Kidney (tissue), 14 donors: ENCODE results near the gene CCL8. TPM values are rescaled to one million over a fixed set of nuclear protein-coding genes. Genes with fewer than 3 reads are reported as not detected.
A peak's percentile ranks its signal among the peaks of the same experiment; 100 is the strongest.

ENCODE experiments used
- DNase-seq, 5 donors: peaks; one replicate each; pipeline ENCODE4 v3.0.0-alpha.2; 2013 to 2020
- FAIRE-seq: peaks from 2 replicates; lab custom pipeline; 2012; peaks lifted over from hg19 to GRCh38; lab: Jason Lieb, UNC
- H3K27ac ChIP-seq, 2 donors: one replicate each; pipeline ENCODE4 v1.7.0; 2013; ENCODE audit warnings: low read depth in 2 of 2, low read length in 2 of 2, inconsistent platforms in 1 of 2
- H3K27me3 ChIP-seq: one replicate; pipeline ENCODE4 v1.7.1; 2013; ENCODE audit warnings: low read length, inconsistent platforms; ENCODE audit not compliant: control insufficient read depth, insufficient read depth
- H3K36me3 ChIP-seq, 3 donors: one replicate each; pipeline versions ENCODE4 v1.7.0 to v1.7.1; 2013; ENCODE audit warnings: low read length in 3 of 3, control low read depth in 1 of 3, inconsistent platforms in 1 of 3; ENCODE audit not compliant: insufficient read depth in 3 of 3, control insufficient read depth in 2 of 3
- H3K4me1 ChIP-seq, 3 donors: one replicate each; pipeline versions ENCODE4 v1.7.0 to v1.7.1; 2013; ENCODE audit warnings: low read length in 3 of 3, inconsistent platforms in 1 of 3, low read depth in 1 of 3; ENCODE audit not compliant: control insufficient read depth in 2 of 3, insufficient read depth in 2 of 3
- H3K4me3 ChIP-seq, 3 donors: one replicate each; pipeline versions ENCODE4 v1.7.0 to v1.8.1; 2013; ENCODE audit warnings: low read length in 3 of 3, control low read depth in 1 of 3, inconsistent platforms in 1 of 3
- H3K9ac ChIP-seq, 3 donors: one replicate each; pipeline versions ENCODE4 v1.7.0 to v1.7.1; 2013; ENCODE audit warnings: low read length in 3 of 3, control low read depth in 1 of 3, inconsistent platforms in 1 of 3
- H3K9me3 ChIP-seq, 3 donors: one replicate each; pipeline versions ENCODE4 v1.7.0 to v1.7.1; 2013; ENCODE audit warnings: low read length in 3 of 3, control low read depth in 1 of 3, inconsistent platforms in 1 of 3; ENCODE audit not compliant: control insufficient read depth in 2 of 3, insufficient read depth in 1 of 3
- intact Hi-C: fragments of 100-400 bp; cut with DNase I; formaldehyde crosslinking; loops from one replicate; pipeline ENCODE4 v1.11.1; 2022
- polyA plus RNA-seq: library from polyadenylated mRNA; stranded (reverse); fragments of 350-450 nt; fragmentation: Illumina TruSeq; extraction: RNeasy Lipid Tissue Mini Kit (QIAGEN cat#74804); gene quantifications from one replicate; pipeline ENCODE4 v1.2.3, GENCODE V29; 2014; ENCODE audit warnings: low read depth, low replicate concordance; ENCODE audit not compliant: insufficient read depth
- total RNA-seq: library from RNA; stranded (reverse); fragmentation: NEBNext Ultra II Directional; extraction: Animal tissue kit (Norgen Biotek cat#: 25700); gene quantifications from one replicate; pipeline ENCODE4 v1.2.1, GENCODE V29; 2021
- TF ChIP-seq, protein P1 (sequence below): IDR thresholded peaks from 3 replicates; pipeline ENCODE4 v1.5.1; 2012; ENCODE audit warnings: mild to moderate bottlenecking, moderate library complexity, borderline replicate concordance; ENCODE audit not compliant: insufficient read depth; ENCODE audit errors: extremely low read depth
- donor health status: control.
- donor health status: control.
- donor health status: control.
- donor health status: control.
- donor health status: control.
- donor health status: DM: yes; HTN: yes; CAD: no.
- donor health status: Normal renal cell carcinoma (clear cell type).

Gene CCL8
- total and polyA plus RNA-seq, 2 donors from 2014 or later = not detected

DNA sequence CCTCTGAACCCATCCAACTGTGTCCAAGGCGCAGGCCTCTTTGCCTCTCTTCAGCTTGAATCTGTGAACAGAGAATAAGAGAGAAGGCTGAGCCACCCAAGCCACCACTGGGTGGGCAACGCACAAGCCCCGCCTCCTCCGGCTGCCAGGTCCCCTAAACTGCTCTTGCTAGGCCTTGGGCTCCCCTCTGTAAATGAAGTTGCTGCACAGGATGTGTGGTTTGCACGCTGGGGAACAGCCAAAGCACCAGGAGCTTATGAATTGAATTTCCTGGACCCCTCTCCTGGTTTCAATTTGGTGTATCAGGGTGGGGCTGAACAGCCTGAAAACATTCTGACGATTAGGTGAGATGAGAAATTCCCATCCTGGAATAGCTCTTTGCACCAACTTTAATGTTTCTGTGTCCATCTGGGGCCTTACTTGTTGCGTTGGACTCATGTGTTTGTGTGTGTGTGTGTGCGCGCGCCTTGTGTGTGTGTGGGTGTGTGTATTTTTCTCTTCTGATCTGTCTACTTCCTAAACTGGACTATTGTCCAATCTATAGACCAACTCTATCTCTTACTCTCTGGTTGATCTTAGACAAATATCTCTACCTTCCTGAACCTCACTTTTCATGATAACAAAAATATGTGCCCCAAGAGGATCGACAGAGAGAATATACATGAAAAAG lies 41.5 kb downstream of the CCL8 start:
- FAIRE-seq (no peak), DNase-seq (no peak)
- intact Hi-C loops = loop anchor here (5.0 kb wide), 1 partner anchor 163 kb away; no protein-coding TSS in a partner anchor
- TF ChIP-seq, protein P1, sequence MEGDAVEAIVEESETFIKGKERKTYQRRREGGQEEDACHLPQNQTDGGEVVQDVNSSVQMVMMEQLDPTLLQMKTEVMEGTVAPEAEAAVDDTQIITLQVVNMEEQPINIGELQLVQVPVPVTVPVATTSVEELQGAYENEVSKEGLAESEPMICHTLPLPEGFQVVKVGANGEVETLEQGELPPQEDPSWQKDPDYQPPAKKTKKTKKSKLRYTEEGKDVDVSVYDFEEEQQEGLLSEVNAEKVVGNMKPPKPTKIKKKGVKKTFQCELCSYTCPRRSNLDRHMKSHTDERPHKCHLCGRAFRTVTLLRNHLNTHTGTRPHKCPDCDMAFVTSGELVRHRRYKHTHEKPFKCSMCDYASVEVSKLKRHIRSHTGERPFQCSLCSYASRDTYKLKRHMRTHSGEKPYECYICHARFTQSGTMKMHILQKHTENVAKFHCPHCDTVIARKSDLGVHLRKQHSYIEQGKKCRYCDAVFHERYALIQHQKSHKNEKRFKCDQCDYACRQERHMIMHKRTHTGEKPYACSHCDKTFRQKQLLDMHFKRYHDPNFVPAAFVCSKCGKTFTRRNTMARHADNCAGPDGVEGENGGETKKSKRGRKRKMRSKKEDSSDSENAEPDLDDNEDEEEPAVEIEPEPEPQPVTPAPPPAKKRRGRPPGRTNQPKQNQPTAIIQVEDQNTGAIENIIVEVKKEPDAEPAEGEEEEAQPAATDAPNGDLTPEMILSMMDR = no peak
- Histone ChIP-seq H3K9ac (no peak overlapping the region), H3K36me3 (no peaks in the 10 kb centered on the region), H3K27ac (no peak overlapping the region), H3K9me3 (no peaks in the 10 kb centered on the region), H3K4me1 (no peaks in the 10 kb centered on the region), H3K4me3 (no peak overlapping the region), H3K27me3 (no peaks in the 10 kb centered on the region)

DNA sequence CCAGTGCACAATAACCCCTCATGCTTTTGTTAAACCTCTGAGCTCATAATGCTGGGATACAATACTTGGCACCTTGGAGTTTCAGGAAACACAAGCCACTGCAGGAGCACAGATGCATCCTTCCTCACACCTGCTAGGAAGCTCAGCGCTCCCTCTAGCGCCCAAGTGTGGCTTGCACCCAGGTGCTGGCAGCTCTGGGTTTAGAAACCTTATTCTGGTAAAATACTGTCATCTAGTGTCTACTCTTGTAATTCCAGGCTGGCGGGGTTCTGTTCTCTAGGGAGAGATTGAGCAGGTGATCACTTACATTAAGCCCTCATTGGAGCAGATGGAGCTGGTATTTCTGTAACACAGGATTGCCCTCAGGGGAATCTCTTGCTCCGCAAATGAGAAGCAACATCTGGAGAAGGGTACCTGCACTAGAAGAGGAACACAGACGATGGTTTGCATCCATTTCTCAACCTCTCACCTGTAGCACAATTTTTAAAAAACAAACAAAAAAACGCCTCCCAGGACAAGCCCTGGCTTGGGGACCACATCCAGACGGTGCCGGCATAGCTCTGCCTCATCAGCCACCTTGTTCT lies 42.3 kb downstream of the CCL8 start:
- DNase-seq (peak; percentile 91 to 95 (median 94)), FAIRE-seq (peak; percentile 92)
- TF ChIP-seq, protein P1 = peak; percentile 100
- intact Hi-C loops = loop anchor here (5.0 kb wide), 1 partner anchor 164 kb away; no protein-coding TSS in a partner anchor
- Histone ChIP-seq H3K27me3 (no peaks in the 10 kb centered on the region), H3K9ac (no peak overlapping the region), H3K4me1 (no peaks in the 10 kb centered on the region), H3K36me3 (no peaks in the 10 kb centered on the region), H3K4me3 (no peak overlapping the region), H3K27ac (no peak overlapping the region), H3K9me3 (no peaks in the 10 kb centered on the region)

DNA sequence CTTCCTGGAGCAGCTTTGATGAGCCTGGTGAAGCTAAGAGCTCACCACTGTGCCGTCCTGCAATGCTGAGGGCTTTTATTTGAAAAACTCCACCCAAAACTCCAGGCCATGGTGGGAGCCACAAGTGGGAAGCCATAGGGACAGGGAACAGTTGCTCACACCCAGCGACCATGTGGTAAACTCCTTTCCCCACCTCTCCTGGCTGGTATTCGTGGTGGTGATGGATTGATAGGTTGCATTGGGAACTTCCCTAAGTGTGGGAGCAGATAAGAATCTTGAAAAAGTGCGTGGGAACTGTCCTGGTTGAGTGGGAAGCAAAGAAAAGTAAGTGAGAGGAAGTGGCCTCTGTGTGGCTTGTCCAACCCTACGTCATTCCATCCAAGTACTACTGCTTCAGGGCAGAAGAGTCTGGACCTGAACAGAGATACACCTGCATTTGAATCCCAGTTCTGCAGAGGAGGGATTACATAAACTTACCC lies 44.0 kb downstream of the CCL8 start, which contains the start of gene CCL1:
Gene CCL1, minus strand, starts transcription at position 51 of the 479 bp plus-strand sequence. CDS start 72 bp downstream, outside the sequence.
- TF ChIP-seq, protein P1 = no peak
- Histone ChIP-seq H3K27ac (no peak within 1 kb of the TSS), H3K27me3 (no peaks in the 10 kb centered on the region), H3K9me3 (no peaks in the 10 kb centered on the region), H3K36me3 (no peaks in the 10 kb centered on the region), H3K9ac (no peak within 1 kb of the TSS), H3K4me3 (no peak within 1 kb of the TSS), H3K4me1 (no peaks in the 10 kb centered on the region)
- no peak for FAIRE-seq
- intact Hi-C loops = loop anchor here (5.0 kb wide), 1 partner anchor 166 kb away; no protein-coding TSS in a partner anchor
- no peak for DNase-seq
